ENCODE results near the gene CD3G. TPM values are rescaled to one million over a fixed set of nuclear protein-coding genes. Genes with fewer than 3 reads are reported as not detected.

Gene CD3G
- total RNA-seq, 1 donor from 2014 or later, result not detected

DNA sequence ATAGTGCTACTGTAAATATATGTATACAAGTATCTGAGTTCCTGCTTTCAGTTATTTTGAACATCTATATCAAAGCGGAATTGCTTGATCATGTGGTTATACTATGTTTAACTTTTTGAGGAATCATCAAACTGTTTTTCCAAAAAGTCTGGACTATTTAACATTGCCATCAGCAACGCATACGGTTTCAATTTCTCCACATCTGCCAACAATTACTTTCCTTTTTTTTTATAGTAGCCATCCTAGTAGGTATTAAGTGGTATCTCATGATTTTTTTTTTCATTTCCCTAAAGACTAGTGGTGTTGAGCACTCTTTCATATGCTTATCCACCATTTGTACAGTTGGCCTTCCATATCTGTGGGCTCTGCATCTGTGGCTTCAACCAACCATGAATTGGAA, 13.9 kb downstream of the CD3G start:
- Histone ChIP-seq H3K4me2 (no peak overlapping the region), H3F3A (ENCODE audit: low read depth) (peaks cover 30% of the 10 kb centered on the region), H2AFZ (replicated peaks) (no peak overlapping the region), H4K20me1 (ENCODE audit: low read depth) (no peaks in the 10 kb centered on the region), H3K27me3 (peaks cover 24% of the 10 kb centered on the region), H3K4me3 (no peak overlapping the region), H3K27ac (no peak overlapping the region), H3K9ac (no peak overlapping the region), H3K4me1 (no peaks in the 10 kb centered on the region), H3K36me3 (no peaks in the 10 kb centered on the region), H3K79me2 (ENCODE audit: low read depth) (peaks cover 23% of the 10 kb centered on the region), H3K9me3 (ENCODE audit: low read depth) (no peaks in the 10 kb centered on the region)
- Mint-ChIP-seq H3K4me3 (no peak overlapping the region), H3K27ac (no peak overlapping the region), H3K4me1 (peaks cover 4% of the 10 kb centered on the region), H3K9me3 (peaks cover 2% of the 10 kb centered on the region), H3K36me3 (no peaks in the 10 kb centered on the region), H3K27me3 (ENCODE audit: insufficient read depth, low read depth) (peaks cover 7% of the 10 kb centered on the region)
- no peak for DNase-seq (ENCODE audit: low spot score)
- TF ChIP-seq CTCF (IDR thresholded peaks at IDR 0.05), result no peak
- TF ChIP-seq EZH2phosphoT487 (IDR thresholded peaks at IDR 0.05), result no peak
- no peak for TF ChIP-seq EZH2 (IDR thresholded peaks at IDR 0.05)

GRCh38 chr11:118359295-118359958, 15.3 kb downstream of the CD3G start, which contains the start of gene UBE4A:
UBE4A (plus strand) TSS chr11:118359600; CDS start chr11:118365081, 5,481 bp downstream.
- no peak for TF ChIP-seq EZH2phosphoT487 (IDR thresholded peaks at IDR 0.05)
- no peak for TF ChIP-seq CTCF (IDR thresholded peaks at IDR 0.05)
- H3K9me3 Mint-ChIP-seq, result peaks cover 2% of the 10 kb centered on the region
- peak; percentile 96 for DNase-seq (ENCODE audit: low spot score)
- Histone ChIP-seq H3K27me3 (peaks cover 24% of the 10 kb centered on the region), H3K79me2 (ENCODE audit: low read depth) (peaks cover 23% of the 10 kb centered on the region), H3F3A (ENCODE audit: low read depth) (peaks cover 28% of the 10 kb centered on the region), H3K4me1 (no peaks in the 10 kb centered on the region), H3K9me3 (ENCODE audit: low read depth) (no peaks in the 10 kb centered on the region), H3K4me3 (peak within 1 kb of the TSS; percentile 77), H4K20me1 (ENCODE audit: low read depth) (no peaks in the 10 kb centered on the region), H3K9ac (peak within 1 kb of the TSS; percentile 73), H2AFZ (replicated peaks) (peak within 1 kb of the TSS; percentile 86), H3K36me3 (no peaks in the 10 kb centered on the region), H3K27ac (no peak within 1 kb of the TSS), H3K4me2 (peak within 1 kb of the TSS; percentile 85)
- H3K36me3 Mint-ChIP-seq, result no peaks in the 10 kb centered on the region
- peaks cover 4% of the 10 kb centered on the region for H3K4me1 Mint-ChIP-seq
- peak within 1 kb of the TSS; percentile 95 for H3K4me3 Mint-ChIP-seq
- peaks cover 7% of the 10 kb centered on the region for H3K27me3 Mint-ChIP-seq (ENCODE audit: insufficient read depth, low read depth)
- peak within 1 kb of the TSS; percentile 17 for H3K27ac Mint-ChIP-seq

DNA sequence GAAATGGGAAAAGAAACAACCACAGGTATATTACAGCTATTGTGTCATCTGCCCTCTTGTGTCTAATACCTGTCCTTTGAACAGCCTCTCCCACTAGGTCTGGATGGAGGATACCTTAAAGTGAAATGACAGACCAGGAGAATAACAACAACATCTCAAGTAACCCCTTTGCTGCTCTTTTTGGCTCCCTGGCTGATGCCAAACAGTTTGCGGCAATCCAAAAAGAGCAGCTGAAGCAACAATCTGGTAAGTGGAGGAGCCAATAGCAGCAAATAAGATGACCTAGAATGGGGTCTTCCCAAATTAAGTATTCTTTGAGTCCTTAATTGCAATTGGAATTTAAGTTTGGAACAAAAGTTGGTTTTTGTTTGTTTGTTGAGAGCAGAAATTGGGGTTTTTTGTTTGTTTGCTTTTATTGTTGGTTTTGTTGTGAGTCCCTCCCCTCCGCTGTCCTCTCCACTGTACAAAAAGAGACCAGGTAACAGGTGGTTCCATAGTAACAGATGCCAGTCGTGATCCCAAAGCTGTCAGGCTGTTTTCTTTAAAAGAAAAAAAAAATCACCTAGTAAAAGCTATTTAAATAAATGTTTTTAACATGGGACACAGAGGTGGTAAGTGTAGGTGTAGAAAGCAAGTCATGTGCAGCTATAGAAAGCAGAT, 20.9 kb downstream of the CD3G start:
- Histone ChIP-seq H4K20me1 (ENCODE audit: low read depth) (no peaks in the 10 kb centered on the region), H3K36me3 (peaks cover 3% of the 10 kb centered on the region), H3F3A (ENCODE audit: low read depth) (no peaks in the 10 kb centered on the region), H2AFZ (replicated peaks) (no peak overlapping the region), H3K4me2 (no peak overlapping the region), H3K4me3 (no peak overlapping the region), H3K27me3 (no peaks in the 10 kb centered on the region), H3K79me2 (ENCODE audit: low read depth) (peaks cover 18% of the 10 kb centered on the region), H3K9me3 (ENCODE audit: low read depth) (no peaks in the 10 kb centered on the region), H3K4me1 (no peaks in the 10 kb centered on the region), H3K9ac (no peak overlapping the region), H3K27ac (no peak overlapping the region)
- DNase-seq (ENCODE audit: low spot score), result no peak
- Mint-ChIP-seq H3K36me3 (peaks cover 10% of the 10 kb centered on the region), H3K9me3 (no peaks in the 10 kb centered on the region), H3K27ac (no peak overlapping the region), H3K27me3 (ENCODE audit: insufficient read depth, low read depth) (no peaks in the 10 kb centered on the region), H3K4me1 (peaks cover 4% of the 10 kb centered on the region), H3K4me3 (no peak overlapping the region)
- TF ChIP-seq CTCF (IDR thresholded peaks at IDR 0.05) (no peak), EZH2phosphoT487 (IDR thresholded peaks at IDR 0.05) (no peak), EZH2 (IDR thresholded peaks at IDR 0.05) (no peak)
